ENCODE results near the gene SERP2. TPM values are rescaled to one million over a fixed set of nuclear protein-coding genes. Genes with fewer than 3 reads are reported as not detected.

SERP2 gene
- total RNA-seq, 1 experiment from 2014 or later = not detected

DNA sequence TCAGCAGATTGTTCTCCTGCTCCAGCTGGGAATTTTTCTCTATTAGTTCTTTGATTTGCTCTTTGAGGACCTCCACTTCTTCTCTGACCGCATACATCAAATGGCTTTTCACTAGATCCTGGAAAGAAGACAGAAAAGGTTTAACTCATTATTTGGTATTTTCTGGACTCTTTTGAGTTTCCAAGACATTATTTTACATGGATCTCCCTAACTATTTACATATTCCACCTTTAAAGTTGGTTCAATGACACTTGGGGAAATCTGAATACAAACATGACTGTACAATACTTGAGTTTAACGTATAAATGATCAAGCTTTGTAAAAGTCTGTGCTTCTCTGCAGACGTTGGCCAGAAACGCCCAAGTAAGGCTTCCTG lies 61.1 kb downstream of the SERP2 start:
- ChIA-PET CTCF (interaction anchor here (0.9 to 1.3 kb wide), 4 partner anchors 70 to 243 kb away, joined by 3 to 8 read pairs (median 4); no protein-coding TSS in a partner anchor), RAD21 (ENCODE audit: low non-redundant PET in 1 of 2, low total read pairs in 2 of 2, uncharacterized antibody in 2 of 2, unreplicated experiment in 2 of 2) (interaction anchor here (0.7 to 2.0 kb wide), 5 partner anchors 14 to 191 kb away, joined by 4 to 8 read pairs (median 6); no protein-coding TSS in a partner anchor), POLR2A (interaction anchor here (0.7 to 7.6 kb wide), 28 partner anchors 10 to 539 kb away, joined by 3 to 172 read pairs (median 5); no protein-coding TSS in a partner anchor)
- ATAC-seq = no peak
- Histone ChIP-seq H3K27ac (ENCODE audit: low read depth, low read length) (peak overlapping the region; percentile 91), H3K9me2 (ENCODE audit: insufficient read depth) (no peaks in the 10 kb centered on the region), H3K4me1 (ENCODE audit: control insufficient read depth in 1 of 2, insufficient read depth in 2 of 2, low read length in 2 of 2) (peaks cover 27 to 61% of the 10 kb centered on the region in 2 experiments), H3K4me3 (replicated peaks in 1 of 2; ENCODE audit: low read depth in 1 of 2, low read length in 2 of 2) (peak overlapping the region; percentile 90 to 94), H3K27me3 (ENCODE audit: insufficient read depth, low read length) (no peaks in the 10 kb centered on the region), H2AFZ (ENCODE audit: low read depth, low read length, poor library complexity, severe bottlenecking) (no peak overlapping the region), H3K36me3 (ENCODE audit: control insufficient read depth in 1 of 2, insufficient read depth in 2 of 2, low read length in 2 of 2) (peaks cover 13 to 21% of the 10 kb centered on the region in 2 experiments; a peak in 3 of 4 replicates), H3K4me2 (ENCODE audit: low read length) (peak overlapping the region; percentile 93), H3K9ac (ENCODE audit: low read length) (peak overlapping the region; percentile 90), H3K79me2 (ENCODE audit: insufficient read depth, low read length) (peaks cover 29% of the 10 kb centered on the region), H3K9me3 (ENCODE audit: control insufficient read depth in 1 of 2, insufficient read depth in 1 of 2, low read depth in 1 of 2, low read length in 2 of 2) (no peaks in the 10 kb centered on the region), H4K20me1 (ENCODE audit: insufficient read depth) (peaks cover 6% of the 10 kb centered on the region; the same call in 1 of the 2 replicates)
- no peak for DNase-seq (ENCODE audit: low read depth, low spot score)
- intact Hi-C loops (cut with micrococcal nuclease) = loop anchor here (1.0 to 5.0 kb wide), 3 partner anchors 38 to 292 kb away; no protein-coding TSS in a partner anchor
- BruUV-seq (replicated peaks) = no TSS peak
- TF ChIP-seq TCF7L2 (IDR thresholded peaks at IDR 0.05; ENCODE audit: borderline replicate concordance, extremely low read depth, insufficient read depth, insufficient read length) (peak; percentile 1), JUND (IDR thresholded peaks at IDR 0.05) (no peak), CTCF (IDR thresholded peaks at IDR 0.05 in 2 of 3, conservative IDR thresholded peaks at IDR 0.05 in 1 of 3; ENCODE audit: borderline replicate concordance in 1 of 3, insufficient read depth in 1 of 3, low read depth in 2 of 3, low read length in 2 of 3) (no peak), SP1 (IDR thresholded peaks at IDR 0.05; ENCODE audit: low read depth) (no peak)

Measured in HCT116 (cell line).